ENCODE results near the gene SIRPD.

The SIRPD gene

DNA sequence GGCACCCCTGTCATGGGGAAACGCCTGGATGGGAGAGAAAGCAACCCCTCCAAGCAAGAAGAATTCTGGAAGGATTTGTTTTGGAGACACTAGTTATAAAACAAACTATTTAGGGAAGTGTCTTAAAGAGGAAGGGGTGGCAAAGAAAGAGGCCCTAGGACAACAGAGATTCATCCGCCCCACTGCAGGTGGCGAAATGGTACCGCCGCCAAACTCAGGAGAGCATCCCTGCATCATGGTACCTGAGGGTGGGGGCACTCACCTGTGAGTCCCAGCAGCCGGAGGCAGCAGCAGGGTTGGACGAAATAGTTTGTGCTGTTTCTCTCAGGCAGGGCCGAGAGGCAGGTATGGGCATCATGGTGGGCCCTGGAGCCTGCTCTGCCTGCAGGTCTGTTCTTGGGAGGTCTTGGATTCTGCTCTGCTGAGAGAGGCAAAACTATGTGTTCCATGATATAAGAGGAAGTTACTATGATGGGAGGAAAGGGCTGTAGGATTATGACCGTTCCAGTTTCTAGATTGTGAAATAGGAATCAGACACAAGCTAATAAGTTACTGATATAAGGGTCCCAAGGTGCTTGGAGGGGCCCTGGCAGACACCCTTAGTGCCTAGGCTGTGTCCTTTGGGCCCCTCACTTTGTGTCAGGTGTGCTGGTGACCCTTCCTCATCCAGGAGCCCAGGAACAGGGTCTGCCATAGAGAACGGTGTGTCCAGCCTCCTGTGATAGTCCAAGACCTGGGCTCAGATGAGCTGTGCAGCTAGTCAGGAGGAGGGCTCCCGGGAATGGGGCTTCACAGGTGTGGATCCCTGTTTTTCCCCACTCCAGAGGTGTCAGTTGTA, 20.4 kb downstream of the SIRPD start:
- TF ChIP-seq EZH2phosphoT487 (IDR thresholded peaks at IDR 0.05; ENCODE audit: borderline replicate concordance), result no peak
- TF ChIP-seq, protein P1, sequence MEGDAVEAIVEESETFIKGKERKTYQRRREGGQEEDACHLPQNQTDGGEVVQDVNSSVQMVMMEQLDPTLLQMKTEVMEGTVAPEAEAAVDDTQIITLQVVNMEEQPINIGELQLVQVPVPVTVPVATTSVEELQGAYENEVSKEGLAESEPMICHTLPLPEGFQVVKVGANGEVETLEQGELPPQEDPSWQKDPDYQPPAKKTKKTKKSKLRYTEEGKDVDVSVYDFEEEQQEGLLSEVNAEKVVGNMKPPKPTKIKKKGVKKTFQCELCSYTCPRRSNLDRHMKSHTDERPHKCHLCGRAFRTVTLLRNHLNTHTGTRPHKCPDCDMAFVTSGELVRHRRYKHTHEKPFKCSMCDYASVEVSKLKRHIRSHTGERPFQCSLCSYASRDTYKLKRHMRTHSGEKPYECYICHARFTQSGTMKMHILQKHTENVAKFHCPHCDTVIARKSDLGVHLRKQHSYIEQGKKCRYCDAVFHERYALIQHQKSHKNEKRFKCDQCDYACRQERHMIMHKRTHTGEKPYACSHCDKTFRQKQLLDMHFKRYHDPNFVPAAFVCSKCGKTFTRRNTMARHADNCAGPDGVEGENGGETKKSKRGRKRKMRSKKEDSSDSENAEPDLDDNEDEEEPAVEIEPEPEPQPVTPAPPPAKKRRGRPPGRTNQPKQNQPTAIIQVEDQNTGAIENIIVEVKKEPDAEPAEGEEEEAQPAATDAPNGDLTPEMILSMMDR (conservative IDR thresholded peaks at IDR 0.05; ENCODE audit: low read length), result no peak
- H2AFZ ChIP-seq (ENCODE audit: low read length), result no peak overlapping the region
- H3F3A ChIP-seq (ENCODE audit: low read depth), result no peaks in the 10 kb centered on the region
- H3K4me2 ChIP-seq (ENCODE audit: low read depth, low read length, poor library complexity, severe bottlenecking), result no peak overlapping the region
- no peaks in the 10 kb centered on the region for H3K9me3 ChIP-seq (ENCODE audit: insufficient read depth, low read depth, low read length)
- H4K20me1 ChIP-seq (ENCODE audit: insufficient read depth, low read length, poor library complexity, severe bottlenecking), result no peaks in the 10 kb centered on the region
- no peaks in the 10 kb centered on the region for H3K4me1 ChIP-seq (ENCODE audit: insufficient read depth, low read length, poor library complexity, severe bottlenecking)
- no peak overlapping the region for H3K9ac ChIP-seq (ENCODE audit: low read depth, low read length, poor library complexity, severe bottlenecking)
- H3K79me2 ChIP-seq (ENCODE audit: insufficient read depth, low read length), result no peaks in the 10 kb centered on the region
- no peak overlapping the region for H3K4me3 ChIP-seq (ENCODE audit: low read length, poor library complexity, severe bottlenecking)
- H3K9me2 ChIP-seq (replicated peaks; ENCODE audit: low read depth, low read length), result no peaks in the 10 kb centered on the region
- H3K36me3 ChIP-seq (ENCODE audit: insufficient read depth, low read length), result no peaks in the 10 kb centered on the region
- no peaks in the 10 kb centered on the region for H3K27me3 ChIP-seq (ENCODE audit: insufficient read depth, low read length, poor library complexity, severe bottlenecking)

DNA sequence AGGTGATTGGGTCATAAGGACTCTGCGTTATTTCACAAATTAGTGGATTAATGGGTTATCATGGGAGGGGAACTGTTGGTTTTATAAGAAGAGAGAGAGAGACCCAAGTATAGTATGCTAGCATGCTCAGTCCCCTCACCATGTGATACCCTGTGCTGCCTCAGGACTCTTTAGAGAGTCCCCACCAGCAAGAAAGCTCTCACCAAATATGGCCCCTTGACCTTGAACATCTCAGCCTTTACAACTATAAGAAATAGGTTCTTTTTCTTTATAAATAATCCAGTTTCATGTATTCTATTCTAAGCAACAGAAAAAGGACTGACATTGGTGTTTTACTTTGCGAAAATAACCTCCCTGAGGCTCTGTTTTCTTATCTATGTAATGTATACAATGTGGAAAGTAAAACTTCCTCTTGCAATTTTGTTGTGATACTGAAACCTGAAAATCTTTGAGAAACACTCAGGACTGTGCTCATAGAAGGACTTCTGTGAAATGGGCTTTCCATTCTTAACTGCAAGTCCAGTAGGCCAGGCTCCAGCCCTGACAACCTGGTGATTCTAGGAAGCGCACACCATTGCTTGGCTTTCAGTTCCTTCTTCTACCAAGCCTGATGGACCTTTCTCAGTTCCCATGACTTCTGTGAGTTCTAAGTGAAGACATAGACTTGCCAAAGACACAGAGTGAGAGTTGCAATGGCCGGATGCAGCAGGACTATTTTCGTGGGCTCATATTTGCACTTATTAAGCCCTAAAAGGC, 21.9 kb downstream of the SIRPD start:
- Histone ChIP-seq H3K4me3 (ENCODE audit: low read length, poor library complexity, severe bottlenecking) (no peak overlapping the region), H3K79me2 (ENCODE audit: insufficient read depth, low read length) (no peaks in the 10 kb centered on the region), H3K4me2 (ENCODE audit: low read depth, low read length, poor library complexity, severe bottlenecking) (no peak overlapping the region), H3K36me3 (ENCODE audit: insufficient read depth, low read length) (no peaks in the 10 kb centered on the region), H3K9me2 (replicated peaks; ENCODE audit: low read depth, low read length) (no peaks in the 10 kb centered on the region), H2AFZ (ENCODE audit: low read length) (no peak overlapping the region), H3K9me3 (ENCODE audit: insufficient read depth, low read depth, low read length) (no peaks in the 10 kb centered on the region), H3K27me3 (ENCODE audit: insufficient read depth, low read length, poor library complexity, severe bottlenecking) (no peaks in the 10 kb centered on the region), H4K20me1 (ENCODE audit: insufficient read depth, low read length, poor library complexity, severe bottlenecking) (no peaks in the 10 kb centered on the region), H3F3A (ENCODE audit: low read depth) (no peaks in the 10 kb centered on the region), H3K9ac (ENCODE audit: low read depth, low read length, poor library complexity, severe bottlenecking) (no peak overlapping the region), H3K4me1 (ENCODE audit: insufficient read depth, low read length, poor library complexity, severe bottlenecking) (no peaks in the 10 kb centered on the region)
- TF ChIP-seq, protein P1 (conservative IDR thresholded peaks at IDR 0.05; ENCODE audit: low read length), result no peak
- no peak for TF ChIP-seq EZH2phosphoT487 (IDR thresholded peaks at IDR 0.05; ENCODE audit: borderline replicate concordance)

DNA sequence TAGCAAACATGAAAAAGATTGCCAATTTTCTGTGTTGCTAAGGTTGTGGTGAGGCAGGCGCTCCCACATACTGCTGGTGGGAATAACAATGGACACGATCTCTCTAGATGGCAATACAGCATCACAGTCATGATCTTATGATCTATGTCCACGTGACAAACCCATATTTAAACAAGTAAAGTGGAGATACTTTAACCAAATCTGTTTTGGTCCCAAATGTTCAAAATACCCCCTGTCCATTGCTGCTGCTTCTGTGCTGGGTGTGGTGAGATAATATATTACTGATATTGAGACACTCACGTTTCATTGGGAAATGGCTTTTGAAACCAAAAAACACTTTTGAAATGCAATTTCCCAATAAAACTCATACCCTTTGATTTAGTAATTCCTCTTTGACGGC, 23.0 kb downstream of the SIRPD start:
- Histone ChIP-seq H2AFZ (ENCODE audit: low read length) (no peak overlapping the region), H3F3A (ENCODE audit: low read depth) (no peaks in the 10 kb centered on the region), H4K20me1 (ENCODE audit: insufficient read depth, low read length, poor library complexity, severe bottlenecking) (no peaks in the 10 kb centered on the region), H3K4me2 (ENCODE audit: low read depth, low read length, poor library complexity, severe bottlenecking) (no peak overlapping the region), H3K4me1 (ENCODE audit: insufficient read depth, low read length, poor library complexity, severe bottlenecking) (no peaks in the 10 kb centered on the region), H3K9ac (ENCODE audit: low read depth, low read length, poor library complexity, severe bottlenecking) (no peak overlapping the region), H3K9me3 (ENCODE audit: insufficient read depth, low read depth, low read length) (no peaks in the 10 kb centered on the region), H3K36me3 (ENCODE audit: insufficient read depth, low read length) (no peaks in the 10 kb centered on the region), H3K79me2 (ENCODE audit: insufficient read depth, low read length) (no peaks in the 10 kb centered on the region), H3K4me3 (ENCODE audit: low read length, poor library complexity, severe bottlenecking) (no peak overlapping the region), H3K9me2 (replicated peaks; ENCODE audit: low read depth, low read length) (no peaks in the 10 kb centered on the region), H3K27me3 (ENCODE audit: insufficient read depth, low read length, poor library complexity, severe bottlenecking) (no peaks in the 10 kb centered on the region)
- no peak for TF ChIP-seq EZH2phosphoT487 (IDR thresholded peaks at IDR 0.05; ENCODE audit: borderline replicate concordance)
- TF ChIP-seq, protein P1 (conservative IDR thresholded peaks at IDR 0.05; ENCODE audit: low read length), result no peak

Data from Loucy (cell line).